Peyer's patch (tissue), 4 donors: Measurements from ENCODE around the gene MAD1L1.

Experiments
- POLR2A ChIP-seq, 2 donors: fragments of 450-650 bp; IDR thresholded peaks; one replicate each; pipeline ENCODE4 v1.5.1; 2017; ENCODE audit warnings: antibody characterized with exemption in 2 of 2, mild to moderate bottlenecking in 2 of 2, moderate library complexity in 2 of 2
- TF ChIP-seq, protein P1 (sequence below), 6 experiments: fragments of 450-650 bp in 4 of 6; fragments of 200-600 bp in 2 of 6; sonication (generic) in 1 of 6; IDR thresholded peaks; one replicate each; pipeline ENCODE4 v1.5.1; 2017 to 2019; ENCODE audit warnings: antibody characterized with exemption in 6 of 6, mild to moderate bottlenecking in 3 of 6, moderate library complexity in 1 of 6

- TF ChIP-seq, protein P1, sequence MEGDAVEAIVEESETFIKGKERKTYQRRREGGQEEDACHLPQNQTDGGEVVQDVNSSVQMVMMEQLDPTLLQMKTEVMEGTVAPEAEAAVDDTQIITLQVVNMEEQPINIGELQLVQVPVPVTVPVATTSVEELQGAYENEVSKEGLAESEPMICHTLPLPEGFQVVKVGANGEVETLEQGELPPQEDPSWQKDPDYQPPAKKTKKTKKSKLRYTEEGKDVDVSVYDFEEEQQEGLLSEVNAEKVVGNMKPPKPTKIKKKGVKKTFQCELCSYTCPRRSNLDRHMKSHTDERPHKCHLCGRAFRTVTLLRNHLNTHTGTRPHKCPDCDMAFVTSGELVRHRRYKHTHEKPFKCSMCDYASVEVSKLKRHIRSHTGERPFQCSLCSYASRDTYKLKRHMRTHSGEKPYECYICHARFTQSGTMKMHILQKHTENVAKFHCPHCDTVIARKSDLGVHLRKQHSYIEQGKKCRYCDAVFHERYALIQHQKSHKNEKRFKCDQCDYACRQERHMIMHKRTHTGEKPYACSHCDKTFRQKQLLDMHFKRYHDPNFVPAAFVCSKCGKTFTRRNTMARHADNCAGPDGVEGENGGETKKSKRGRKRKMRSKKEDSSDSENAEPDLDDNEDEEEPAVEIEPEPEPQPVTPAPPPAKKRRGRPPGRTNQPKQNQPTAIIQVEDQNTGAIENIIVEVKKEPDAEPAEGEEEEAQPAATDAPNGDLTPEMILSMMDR (IDR thresholded peaks at IDR 0.05): no peak
- no peak for TF ChIP-seq POLR2A (IDR thresholded peaks at IDR 0.05)
These were observed 151.1 kb downstream of the MAD1L1 start for GRCh38 chr7:2081526-2082135.
